ENCODE results near the gene MREG. TPM values are rescaled to one million over a fixed set of nuclear protein-coding genes. Genes with fewer than 3 reads are reported as not detected.

MREG gene
- total RNA-seq, 3 donors from 2014 or later (not counting 1 experiment from before 2014, with no cell fraction given) = 4.0 to 9.8 (median 6.8) TPM

- no peak for TF ChIP-seq CTCF (IDR thresholded peaks at IDR 0.05)
- peaks cover 5% of the 10 kb centered on the region in 2 donors for H3K4me1 Mint-ChIP-seq
- no peaks in the 10 kb centered on the region for H3K27me3 ChIP-seq (ENCODE audit: control insufficient read depth, insufficient read depth, low read length)
- 83% methylated on average over 13 of the region's 14 CpGs for WGBS (ENCODE audit: insufficient coverage)
- H3K27me3 Mint-ChIP-seq (ENCODE audit: low read depth in 2 of 2) = peaks cover 12 to 48% of the 10 kb centered on the region in 2 donors
- ATAC-seq = no peak
- H3K9me3 ChIP-seq (ENCODE audit: control insufficient read depth, insufficient read depth, low read length) = no peaks in the 10 kb centered on the region
- H3K4me1 ChIP-seq (ENCODE audit: control insufficient read depth, insufficient read depth, low read length) = no peaks in the 10 kb centered on the region
- H3K9me3 Mint-ChIP-seq = no peaks in the 10 kb centered on the region
- DNase-seq = no peak
- no peak overlapping the region for H3K27ac ChIP-seq (ENCODE audit: low read length)
- H3K27ac Mint-ChIP-seq = no peak overlapping the region
- H3K4me3 Mint-ChIP-seq = no peak overlapping the region
- no peaks in the 10 kb centered on the region for H3K36me3 ChIP-seq (ENCODE audit: control insufficient read depth, insufficient read depth, low read length)
- H3K36me3 Mint-ChIP-seq = no peaks in the 10 kb centered on the region
- H3K4me3 ChIP-seq (ENCODE audit: low read length) = no peak overlapping the region
- intact Hi-C loops (cut with micrococcal nuclease) = no loop called here
Observed at GRCh38 chr2:215899141-215900074, 113.9 kb downstream of the MREG start.

- Histone ChIP-seq H3K9me3 (ENCODE audit: control insufficient read depth, insufficient read depth, low read length) (no peaks in the 10 kb centered on the region), H3K4me3 (ENCODE audit: low read length) (no peak overlapping the region), H3K27me3 (ENCODE audit: control insufficient read depth, insufficient read depth, low read length) (no peaks in the 10 kb centered on the region), H3K4me1 (ENCODE audit: control insufficient read depth, insufficient read depth, low read length) (no peaks in the 10 kb centered on the region), H3K36me3 (ENCODE audit: control insufficient read depth, insufficient read depth, low read length) (no peaks in the 10 kb centered on the region), H3K27ac (ENCODE audit: low read length) (no peak overlapping the region)
- WGBS (ENCODE audit: insufficient coverage) = 90% methylated on average over 2 of the region's 2 CpGs
- Mint-ChIP-seq H3K4me3 (no peak overlapping the region), H3K9me3 (no peaks in the 10 kb centered on the region), H3K27me3 (ENCODE audit: low read depth in 2 of 2) (peaks cover 12 to 45% of the 10 kb centered on the region in 2 donors), H3K4me1 (peaks cover 5% of the 10 kb centered on the region in 2 donors), H3K36me3 (no peaks in the 10 kb centered on the region), H3K27ac (no peak overlapping the region)
- ATAC-seq (no peak), DNase-seq (no peak)
- TF ChIP-seq CTCF (IDR thresholded peaks at IDR 0.05) = no peak
- intact Hi-C loops (cut with micrococcal nuclease) = no loop called here
Observed at GRCh38 chr2:215898363-215898762, 115.0 kb downstream of the MREG start.

- Mint-ChIP-seq H3K36me3 (no peaks in the 10 kb centered on the region), H3K27ac (no peak overlapping the region), H3K4me1 (peaks cover 5% of the 10 kb centered on the region in 2 donors), H3K27me3 (ENCODE audit: low read depth in 2 of 2) (peaks cover 10 to 36% of the 10 kb centered on the region in 2 donors), H3K9me3 (no peaks in the 10 kb centered on the region), H3K4me3 (no peak overlapping the region)
- Histone ChIP-seq H3K27me3 (ENCODE audit: control insufficient read depth, insufficient read depth, low read length) (no peaks in the 10 kb centered on the region), H3K36me3 (ENCODE audit: control insufficient read depth, insufficient read depth, low read length) (no peaks in the 10 kb centered on the region), H3K4me1 (ENCODE audit: control insufficient read depth, insufficient read depth, low read length) (no peaks in the 10 kb centered on the region), H3K9me3 (ENCODE audit: control insufficient read depth, insufficient read depth, low read length) (no peaks in the 10 kb centered on the region), H3K27ac (ENCODE audit: low read length) (no peak overlapping the region), H3K4me3 (ENCODE audit: low read length) (no peak overlapping the region)
- no peak for TF ChIP-seq CTCF (IDR thresholded peaks at IDR 0.05)
- DNase-seq (no peak), ATAC-seq (no peak)
- WGBS (ENCODE audit: insufficient coverage) = 90% methylated on average over 3 of the region's 4 CpGs
- intact Hi-C loops (cut with micrococcal nuclease) = no loop called here
Observed at GRCh38 chr2:215896921-215897320, 116.4 kb downstream of the MREG start.
